HepG2 (cell line): ENCODE results near the gene LASP1.

Source experiments
- FLYWCH1 ChIP-seq: sonication (generic); formaldehyde crosslinking; IDR thresholded peaks from 2 replicates; pipeline ENCODE4 v1.8.1; 2023; ENCODE audit warnings: mild to moderate bottlenecking, missing genetic modification reagents
- HCFC1 ChIP-seq: fragments of 150-350 bp; IDR thresholded peaks from 2 replicates; pipeline ENCODE4 v1.6.1; 2014; ENCODE audit warnings: low read depth, low read length
- KDM5A ChIP-seq: fragments of 200-600 bp; sonication (generic); IDR thresholded peaks from 2 replicates; pipeline ENCODE4 v1.7.0; 2018; ENCODE audit warnings: antibody characterized with exemption, mild to moderate bottlenecking, low read length, borderline replicate concordance
- TCF12 ChIP-seq, 2 experiments: fragments of 450-650 bp in 1 of 2; sonication (generic) in 1 of 2; formaldehyde crosslinking in 1 of 2; IDR thresholded peaks; 2 replicates each; pipeline versions ENCODE4 v1.6.1 to v1.8.0; 2017 to 2022; ENCODE audit warnings: antibody characterized with exemption in 1 of 2, mild to moderate bottlenecking in 1 of 2, missing genetic modification reagents in 1 of 2, moderate library complexity in 1 of 2
- ZNF567 ChIP-seq: sonication (generic); formaldehyde crosslinking; IDR thresholded peaks from 2 replicates; pipeline ENCODE4 v1.8.1; 2023; ENCODE audit warnings: mild to moderate bottlenecking, missing genetic modification reagents, borderline replicate concordance

GRCh38 chr17:38898812-38899348, 29.0 kb downstream of the LASP1 start:
- no peak for TF ChIP-seq TCF12 (IDR thresholded peaks at IDR 0.05)
- TF ChIP-seq TCF12 (CRISPR knock-in tag; IDR thresholded peaks at IDR 0.05), result no peak
- no peak for TF ChIP-seq HCFC1
- no peak for TF ChIP-seq ZNF567 (CRISPR knock-in tag)
- TF ChIP-seq FLYWCH1, result no peak
- TF ChIP-seq KDM5A, result no peak
